ENCODE results near the gene GRAMD2B.
A peak's percentile ranks its signal among the peaks of the same experiment; 100 is the strongest.

GRAMD2B gene

GRCh38 chr5:126384985-126385384 is 38.2 kb upstream of the GRAMD2B start:
- peak; percentile 67 for DNase-seq (ENCODE audit: low read depth)
- TF ChIP-seq CTCF (IDR thresholded peaks at IDR 0.05; ENCODE audit: control insufficient read depth, insufficient read depth, low read depth, low read length, missing control alignments), result no peak

GRCh38 chr5:126385524-126386502 is 37.4 kb upstream of the GRAMD2B start:
- TF ChIP-seq CTCF (IDR thresholded peaks at IDR 0.05; ENCODE audit: control insufficient read depth, insufficient read depth, low read depth, low read length, missing control alignments), result no peak
- no peak for DNase-seq (ENCODE audit: low read depth)
- H3K4me3 ChIP-seq (ENCODE audit: control insufficient read depth, low read depth, low read length), result no peak overlapping the region

More at GRCh38 chr5:126384985-126385384, 38.2 kb upstream of the GRAMD2B start:
- no peak overlapping the region for H3K4me3 ChIP-seq (ENCODE audit: control insufficient read depth, low read depth, low read length)

- no peak for TF ChIP-seq CTCF (IDR thresholded peaks at IDR 0.05; ENCODE audit: control insufficient read depth, insufficient read depth, low read depth, low read length, missing control alignments)
- no peak for DNase-seq (ENCODE audit: low read depth)
- no peak overlapping the region for H3K4me3 ChIP-seq (ENCODE audit: control insufficient read depth, low read depth, low read length)
Measured at GRCh38 chr5:126389179-126389578, 34.0 kb upstream of the GRAMD2B start.

GRCh38 chr5:126390051-126390450 is 33.2 kb upstream of the GRAMD2B start:
- TF ChIP-seq CTCF (IDR thresholded peaks at IDR 0.05; ENCODE audit: control insufficient read depth, insufficient read depth, low read depth, low read length, missing control alignments), result no peak
- DNase-seq (ENCODE audit: low read depth), result no peak
- H3K4me3 ChIP-seq (ENCODE audit: control insufficient read depth, low read depth, low read length), result no peak overlapping the region

- H3K4me3 ChIP-seq (ENCODE audit: control insufficient read depth, low read depth, low read length), result no peak overlapping the region
- no peak for TF ChIP-seq CTCF (IDR thresholded peaks at IDR 0.05; ENCODE audit: control insufficient read depth, insufficient read depth, low read depth, low read length, missing control alignments)
- DNase-seq (ENCODE audit: low read depth), result no peak
Measured at GRCh38 chr5:126391386-126391785, 31.8 kb upstream of the GRAMD2B start.

GRCh38 chr5:126394211-126394788 is 28.9 kb upstream of the GRAMD2B start:
- no peak for DNase-seq (ENCODE audit: low read depth)
- TF ChIP-seq CTCF (IDR thresholded peaks at IDR 0.05; ENCODE audit: control insufficient read depth, insufficient read depth, low read depth, low read length, missing control alignments), result no peak
- H3K4me3 ChIP-seq (ENCODE audit: control insufficient read depth, low read depth, low read length), result no peak overlapping the region

Data from AG09309 (cell line).